GM19351 (cell line): ENCODE data around the gene RHOT1.
"Not testable (repeated sequence)": the region's sequence is repeated elsewhere in the genome, so short reads cannot be mapped to it uniquely, and the experiment has no call there.

Experiments used
- ATAC-seq: cut with Tn5 transposase; IDR thresholded peaks from one replicate; pipeline ENCODE4 v1.9.1; 2021; ENCODE audit warnings: mild to moderate bottlenecking, moderate library complexity; ENCODE audit not compliant: unreplicated experiment

RHOT1 gene

GRCh38 chr17:32123782-32124181, 18.5 kb upstream of the RHOT1 start:
- ATAC-seq = no peak

GRCh38 chr17:32124985-32125847, 17.1 kb upstream of the RHOT1 start:
- no peak for ATAC-seq

- no peak for ATAC-seq
These were observed 16.5 kb upstream of the RHOT1 start for GRCh38 chr17:32125848-32126153.

GRCh38 chr17:32126325-32126724, 16.0 kb upstream of the RHOT1 start:
- no peak for ATAC-seq

- ATAC-seq = no peak
These were observed 15.6 kb upstream of the RHOT1 start for GRCh38 chr17:32126746-32127145.

- ATAC-seq = peak; percentile 90
These were observed 15.0 kb upstream of the RHOT1 start for GRCh38 chr17:32127158-32127897.

GRCh38 chr17:32128470-32128869, 13.8 kb upstream of the RHOT1 start:
- ATAC-seq = not testable (repeated sequence)

GRCh38 chr17:32135497-32136117, 6.7 kb upstream of the RHOT1 start:
- not testable (repeated sequence) for ATAC-seq

GRCh38 chr17:32136856-32137255, 5.4 kb upstream of the RHOT1 start:
- no peak for ATAC-seq

- not testable (repeated sequence) for ATAC-seq
These were observed 2.8 kb upstream of the RHOT1 start for GRCh38 chr17:32139504-32139903.

- no peak for ATAC-seq
These were observed 1.0 kb upstream of the RHOT1 start for GRCh38 chr17:32141258-32141657.

- no peak for ATAC-seq
These were observed 644 bp upstream of the RHOT1 start for GRCh38 chr17:32141679-32142037.

GRCh38 chr17:32142857-32143526, 690 bp downstream of the RHOT1 start:
- ATAC-seq = no peak

- ATAC-seq = no peak
These were observed 1.2 kb downstream of the RHOT1 start for GRCh38 chr17:32143527-32143870.

GRCh38 chr17:32144442-32144841, 2.1 kb downstream of the RHOT1 start:
- not testable (repeated sequence) for ATAC-seq

GRCh38 chr17:32148351-32148750, 6.0 kb downstream of the RHOT1 start:
- ATAC-seq = no peak

GRCh38 chr17:32150358-32150757, 8.1 kb downstream of the RHOT1 start:
- ATAC-seq = no peak

- no peak for ATAC-seq
These were observed 9.8 kb downstream of the RHOT1 start for GRCh38 chr17:32152130-32152529.

GRCh38 chr17:32155896-32156295, 13.6 kb downstream of the RHOT1 start:
- ATAC-seq = no peak

- no peak for ATAC-seq
These were observed 14.4 kb downstream of the RHOT1 start for GRCh38 chr17:32156656-32157055.

GRCh38 chr17:32157225-32157624, 14.9 kb downstream of the RHOT1 start:
- no peak for ATAC-seq
